ENCODE measurements around the gene KLHL8. TPM values are rescaled to one million over a fixed set of nuclear protein-coding genes. Genes with fewer than 3 reads are reported as not detected.

KLHL8 gene
- total RNA-seq, 4 donors from 2014 or later: 6.3 to 18.2 (median 13.3) TPM

GRCh38 chr4:87166296-87166854, 54.0 kb downstream of the KLHL8 start:
- 92 to 97% methylated on average over 3 of the region's 3 CpGs for WGBS, 2 donors
- no peak for TF ChIP-seq EP300 (IDR thresholded peaks at IDR 0.05)
- TF ChIP-seq POLR2A (IDR thresholded peaks at IDR 0.05): no peak
- TF ChIP-seq CTCF (IDR thresholded peaks at IDR 0.05): no peak
- no peak for DNase-seq (ENCODE audit: low spot score in 2 of 2)
- H3K4me1 ChIP-seq: no peaks in the 10 kb centered on the region
- no peaks in the 10 kb centered on the region for H3K27me3 ChIP-seq
- H3K36me3 ChIP-seq: peaks cover 0 to 52% (median 0%) of the 10 kb centered on the region in 3 donors
- H3K9me3 ChIP-seq: no peaks in the 10 kb centered on the region
- no peak overlapping the region for H3K27ac ChIP-seq
- H3K4me3 ChIP-seq: no peak overlapping the region

GRCh38 chr4:87165892-87166291, 54.5 kb downstream of the KLHL8 start:
- H3K9me3 ChIP-seq: no peaks in the 10 kb centered on the region
- H3K27ac ChIP-seq: no peak overlapping the region
- TF ChIP-seq CTCF (IDR thresholded peaks at IDR 0.05): no peak
- no peak for TF ChIP-seq EP300 (IDR thresholded peaks at IDR 0.05)
- TF ChIP-seq POLR2A (IDR thresholded peaks at IDR 0.05): no peak
- no peak overlapping the region for H3K4me3 ChIP-seq
- H3K36me3 ChIP-seq: peaks cover 0 to 56% (median 0%) of the 10 kb centered on the region in 3 donors
- WGBS, 2 donors: 92 to 100% methylated on average over 1 of the region's 1 CpG
- no peak for DNase-seq (ENCODE audit: low spot score in 2 of 2)
- no peaks in the 10 kb centered on the region for H3K4me1 ChIP-seq
- H3K27me3 ChIP-seq: no peaks in the 10 kb centered on the region

GRCh38 chr4:87153078-87153870, 67.1 kb downstream of the KLHL8 start:
- H3K36me3 ChIP-seq: no peaks in the 10 kb centered on the region
- H3K4me3 ChIP-seq: no peak overlapping the region
- no peak overlapping the region for H3K27ac ChIP-seq
- 64 to 73% methylated on average over 4 of the region's 4 CpGs for WGBS, 2 donors
- peaks cover 0 to 6% (median 0%) of the 10 kb centered on the region in 4 donors for H3K4me1 ChIP-seq
- DNase-seq (ENCODE audit: low spot score in 2 of 2): no peak
- H3K9me3 ChIP-seq: no peaks in the 10 kb centered on the region
- no peaks in the 10 kb centered on the region for H3K27me3 ChIP-seq
- TF ChIP-seq POLR2A (IDR thresholded peaks at IDR 0.05): no peak
- no peak for TF ChIP-seq CTCF (IDR thresholded peaks at IDR 0.05)
- no peak for TF ChIP-seq EP300 (IDR thresholded peaks at IDR 0.05)

- DNase-seq (ENCODE audit: low spot score in 2 of 2): no peak
- no peak overlapping the region for H3K27ac ChIP-seq
- TF ChIP-seq CTCF (IDR thresholded peaks at IDR 0.05): no peak
- TF ChIP-seq POLR2A (IDR thresholded peaks at IDR 0.05): no peak
- no peak for TF ChIP-seq EP300 (IDR thresholded peaks at IDR 0.05)
- no peaks in the 10 kb centered on the region for H3K27me3 ChIP-seq
- H3K4me3 ChIP-seq: no peak overlapping the region
- no peaks in the 10 kb centered on the region for H3K36me3 ChIP-seq
- 72 to 80% methylated on average over 14 of the region's 14 CpGs for WGBS, 2 donors
- peaks cover 0 to 6% (median 0%) of the 10 kb centered on the region in 4 donors for H3K4me1 ChIP-seq
- H3K9me3 ChIP-seq: no peaks in the 10 kb centered on the region
Measured at GRCh38 chr4:87152310-87153041, 67.9 kb downstream of the KLHL8 start.

- 21 to 47% methylated on average over 1 of the region's 1 CpG for WGBS, 2 donors
- Histone ChIP-seq H3K27ac (no peak overlapping the region), H3K27me3 (no peaks in the 10 kb centered on the region), H3K4me1 (peaks cover 0 to 6% (median 0%) of the 10 kb centered on the region in 4 donors), H3K36me3 (no peaks in the 10 kb centered on the region), H3K4me3 (no peak overlapping the region), H3K9me3 (no peaks in the 10 kb centered on the region)
- TF ChIP-seq POLR2A (IDR thresholded peaks at IDR 0.05) (no peak), CTCF (IDR thresholded peaks at IDR 0.05) (no peak), EP300 (IDR thresholded peaks at IDR 0.05) (no peak)
- no peak for DNase-seq (ENCODE audit: low spot score in 2 of 2)
Measured at GRCh38 chr4:87151730-87152129, 68.7 kb downstream of the KLHL8 start.
